NT2/D1 (cell line): ENCODE results near the gene DPP3.

Source experiments
- SUZ12 ChIP-seq: IDR thresholded peaks from 2 replicates; pipeline ENCODE4 v1.6.1; 2011; ENCODE audit not compliant: insufficient read length, insufficient read depth; ENCODE audit errors: extremely low read depth
- YY1 ChIP-seq: IDR thresholded peaks from 2 replicates; pipeline ENCODE4 v1.6.1; 2011; ENCODE audit not compliant: insufficient read length, insufficient read depth
- ZNF274 ChIP-seq: IDR thresholded peaks from 2 replicates; pipeline ENCODE4 v1.6.1; 2011; ENCODE audit warnings: mild to moderate bottlenecking, low read depth, low read length

- TF ChIP-seq ZNF274: no peak
- no peak for TF ChIP-seq YY1
- no peak for TF ChIP-seq SUZ12
Measured at GRCh38 chr11:66459138-66459778, 21.0 kb upstream of the DPP3 start.
